ENCODE data around the gene ETS1.

Gene ETS1

DNA sequence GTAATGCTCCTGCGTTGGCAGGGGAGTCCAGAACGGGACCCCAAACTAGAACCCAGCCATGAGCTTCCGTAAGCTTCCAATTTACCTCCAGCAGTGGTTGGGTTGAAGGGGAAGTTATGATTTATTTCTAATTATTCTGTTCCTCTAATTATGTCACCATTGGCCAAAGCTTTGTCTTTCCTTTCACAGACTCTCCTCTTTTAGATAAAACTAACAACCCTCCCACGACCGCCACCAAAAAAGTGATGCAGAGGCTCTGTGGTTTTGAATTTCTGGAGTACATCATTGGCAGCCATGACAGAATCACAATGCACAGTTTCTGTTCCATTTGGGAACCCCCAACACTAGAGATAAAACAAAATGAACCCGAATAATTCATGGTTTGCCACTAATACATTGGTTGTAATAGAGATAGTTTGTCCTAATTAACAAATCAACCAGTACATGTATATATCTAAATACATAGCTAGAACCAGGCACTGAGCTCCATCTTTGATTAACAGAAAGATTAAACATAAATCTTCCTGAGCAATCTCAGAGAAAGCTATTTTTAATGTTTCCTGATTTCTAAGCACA, 64.3 kb downstream of the ETS1 start:
- TF ChIP-seq, protein P1, sequence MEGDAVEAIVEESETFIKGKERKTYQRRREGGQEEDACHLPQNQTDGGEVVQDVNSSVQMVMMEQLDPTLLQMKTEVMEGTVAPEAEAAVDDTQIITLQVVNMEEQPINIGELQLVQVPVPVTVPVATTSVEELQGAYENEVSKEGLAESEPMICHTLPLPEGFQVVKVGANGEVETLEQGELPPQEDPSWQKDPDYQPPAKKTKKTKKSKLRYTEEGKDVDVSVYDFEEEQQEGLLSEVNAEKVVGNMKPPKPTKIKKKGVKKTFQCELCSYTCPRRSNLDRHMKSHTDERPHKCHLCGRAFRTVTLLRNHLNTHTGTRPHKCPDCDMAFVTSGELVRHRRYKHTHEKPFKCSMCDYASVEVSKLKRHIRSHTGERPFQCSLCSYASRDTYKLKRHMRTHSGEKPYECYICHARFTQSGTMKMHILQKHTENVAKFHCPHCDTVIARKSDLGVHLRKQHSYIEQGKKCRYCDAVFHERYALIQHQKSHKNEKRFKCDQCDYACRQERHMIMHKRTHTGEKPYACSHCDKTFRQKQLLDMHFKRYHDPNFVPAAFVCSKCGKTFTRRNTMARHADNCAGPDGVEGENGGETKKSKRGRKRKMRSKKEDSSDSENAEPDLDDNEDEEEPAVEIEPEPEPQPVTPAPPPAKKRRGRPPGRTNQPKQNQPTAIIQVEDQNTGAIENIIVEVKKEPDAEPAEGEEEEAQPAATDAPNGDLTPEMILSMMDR (IDR thresholded peaks at IDR 0.05; ENCODE audit: control insufficient read depth, insufficient read depth, low read depth, low read length, missing control alignments) = no peak
- DNase-seq (ENCODE audit: low read depth) = no peak
- peak overlapping the region; percentile 45 for H3K4me3 ChIP-seq (ENCODE audit: control insufficient read depth, low read depth, low read length)

DNA sequence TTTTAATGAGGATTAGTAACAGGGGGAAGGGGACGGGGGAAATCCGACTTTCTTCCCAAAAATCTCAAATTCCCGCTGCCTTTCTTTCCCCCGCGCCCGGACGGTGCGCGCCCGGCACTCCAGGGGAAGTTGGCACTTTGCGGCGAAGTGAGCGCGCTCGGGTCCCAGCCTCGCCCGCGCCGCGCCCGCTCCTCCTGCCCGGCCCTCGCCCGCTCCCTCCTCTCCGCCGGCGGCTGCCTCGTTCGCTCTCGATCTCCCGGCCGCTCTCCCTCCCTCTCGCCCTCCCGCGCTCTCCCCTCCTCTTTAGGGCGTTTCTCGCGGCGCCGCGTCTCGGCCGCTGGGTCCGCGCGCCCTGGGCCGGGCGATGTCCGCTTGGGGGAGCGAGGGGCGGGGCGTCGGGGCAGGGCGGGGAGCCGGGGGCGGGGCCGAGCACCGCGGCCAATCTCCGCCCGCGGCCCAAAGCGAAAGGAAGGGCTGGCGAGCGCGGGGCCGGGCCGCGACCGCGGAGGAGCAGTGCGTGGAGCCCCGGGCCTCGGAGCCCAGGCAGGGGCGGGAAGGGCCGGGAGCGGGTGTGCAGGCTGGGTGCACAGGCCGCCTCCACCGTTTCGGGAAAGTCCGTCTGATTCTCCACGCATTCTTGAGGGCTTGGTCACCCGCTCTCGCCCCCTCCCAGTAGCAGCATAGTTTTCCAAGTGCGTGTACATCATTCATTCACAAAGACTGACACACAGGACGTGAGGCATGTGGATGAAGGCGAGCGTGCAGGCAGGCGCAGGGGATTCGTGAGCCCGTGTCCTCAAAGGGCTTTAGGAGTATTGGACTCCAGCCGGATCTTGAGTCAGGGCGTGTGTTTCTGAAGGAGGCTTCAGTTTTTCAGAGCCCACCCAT, 65.1 kb downstream of the ETS1 start:
- TF ChIP-seq, protein P1 (IDR thresholded peaks at IDR 0.05; ENCODE audit: control insufficient read depth, insufficient read depth, low read depth, low read length, missing control alignments) = no peak
- peak overlapping the region; percentile 97 for H3K4me3 ChIP-seq (ENCODE audit: control insufficient read depth, low read depth, low read length)
- peak; percentile 93 for DNase-seq (ENCODE audit: low read depth)

DNA sequence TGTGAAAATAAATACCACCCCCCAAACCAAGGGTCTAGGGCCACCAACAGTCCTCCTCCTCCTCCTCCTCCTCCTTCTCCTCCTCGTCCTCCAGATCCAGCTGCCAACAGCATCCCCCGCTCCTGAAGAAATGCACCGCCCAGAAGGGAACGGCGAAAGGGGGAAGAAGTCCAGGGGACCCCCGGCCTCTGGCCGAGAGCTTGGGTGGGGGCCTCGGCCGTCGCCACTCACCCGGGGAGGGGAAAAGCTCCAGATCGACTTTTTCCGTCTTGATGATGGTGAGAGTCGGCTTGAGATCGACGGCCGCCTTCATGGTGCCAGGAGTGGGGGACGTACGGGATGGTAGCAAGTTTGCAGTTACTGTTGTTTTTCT, 65.7 kb downstream of the ETS1 start:
- DNase-seq (ENCODE audit: low read depth) = no peak
- TF ChIP-seq, protein P1 (IDR thresholded peaks at IDR 0.05; ENCODE audit: control insufficient read depth, insufficient read depth, low read depth, low read length, missing control alignments) = no peak
- H3K4me3 ChIP-seq (ENCODE audit: control insufficient read depth, low read depth, low read length) = peak overlapping the region; percentile 97

DNA sequence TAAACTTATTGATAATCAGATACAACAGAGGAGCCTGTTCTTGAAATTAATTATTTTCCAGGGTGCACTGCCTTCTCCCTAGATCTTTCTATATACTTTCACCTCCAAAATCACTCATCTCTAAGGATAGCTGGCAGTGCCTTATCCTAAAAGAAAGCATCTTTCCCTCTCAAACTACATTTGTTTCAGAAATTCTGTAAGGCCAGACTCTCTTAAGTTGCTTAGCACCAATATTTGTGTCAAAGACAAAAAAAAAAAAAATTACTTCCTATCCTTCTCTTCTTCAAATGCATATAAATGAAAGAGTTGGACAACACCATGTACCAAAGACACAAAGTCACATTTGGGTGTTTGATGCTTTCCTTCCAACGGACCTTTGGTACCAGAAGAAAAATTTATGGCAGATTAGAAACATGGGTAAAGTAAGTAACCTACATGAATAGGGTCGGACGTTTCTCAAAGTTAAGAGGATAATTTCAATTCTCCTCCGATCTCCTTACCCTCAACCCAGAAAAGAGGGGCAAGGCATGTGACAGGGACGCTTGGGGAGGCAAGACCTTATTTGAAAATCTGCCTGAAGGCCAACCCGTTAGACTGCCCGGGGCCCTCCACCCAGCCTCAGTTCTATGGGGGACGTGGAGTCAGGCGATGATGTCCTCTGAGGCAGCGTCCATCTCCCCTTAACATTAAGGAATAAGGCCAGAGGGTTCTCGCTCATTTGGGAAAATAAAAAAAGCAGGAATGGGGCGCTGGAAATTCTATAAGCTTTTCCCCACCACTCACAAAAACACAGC, 66.3 kb downstream of the ETS1 start:
- peak overlapping the region; percentile 97 for H3K4me3 ChIP-seq (ENCODE audit: control insufficient read depth, low read depth, low read length)
- DNase-seq (ENCODE audit: low read depth) = no peak
- TF ChIP-seq, protein P1 (IDR thresholded peaks at IDR 0.05; ENCODE audit: control insufficient read depth, insufficient read depth, low read depth, low read length, missing control alignments) = no peak

DNA sequence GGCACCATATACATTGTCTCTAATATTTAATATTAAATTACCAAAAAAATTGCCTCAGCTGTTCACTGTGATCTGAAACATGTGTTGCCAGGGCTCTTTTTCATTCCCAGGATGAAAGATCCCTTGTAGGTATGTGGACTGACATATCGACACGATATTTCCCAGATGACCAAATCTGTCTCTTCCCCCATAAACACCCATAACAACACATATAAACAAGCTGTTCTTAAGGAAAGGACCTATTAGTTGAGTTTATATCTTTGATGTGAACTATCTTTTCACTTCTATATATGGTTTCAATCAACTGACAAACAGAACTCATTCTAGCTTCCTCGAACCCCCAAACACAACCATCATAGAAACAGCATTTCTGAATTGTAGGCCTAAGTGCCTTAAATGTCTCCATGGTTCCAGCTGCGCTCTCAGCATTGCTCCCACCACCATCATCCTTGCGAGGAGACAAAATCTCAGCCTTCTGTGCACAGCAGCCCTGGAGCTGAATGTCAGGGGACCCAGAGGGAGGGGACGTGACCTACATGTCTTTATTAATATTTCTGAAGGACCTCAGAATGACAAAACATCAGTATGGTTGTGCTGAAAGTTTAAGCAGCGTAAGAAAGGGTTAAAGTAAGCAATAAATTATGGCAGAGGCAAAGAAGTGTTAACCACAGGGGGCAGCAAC, 67.0 kb downstream of the ETS1 start:
- no peak for DNase-seq (ENCODE audit: low read depth)
- TF ChIP-seq, protein P1 (IDR thresholded peaks at IDR 0.05; ENCODE audit: control insufficient read depth, insufficient read depth, low read depth, low read length, missing control alignments) = no peak
- H3K4me3 ChIP-seq (ENCODE audit: control insufficient read depth, low read depth, low read length) = peak overlapping the region; percentile 97

DNA sequence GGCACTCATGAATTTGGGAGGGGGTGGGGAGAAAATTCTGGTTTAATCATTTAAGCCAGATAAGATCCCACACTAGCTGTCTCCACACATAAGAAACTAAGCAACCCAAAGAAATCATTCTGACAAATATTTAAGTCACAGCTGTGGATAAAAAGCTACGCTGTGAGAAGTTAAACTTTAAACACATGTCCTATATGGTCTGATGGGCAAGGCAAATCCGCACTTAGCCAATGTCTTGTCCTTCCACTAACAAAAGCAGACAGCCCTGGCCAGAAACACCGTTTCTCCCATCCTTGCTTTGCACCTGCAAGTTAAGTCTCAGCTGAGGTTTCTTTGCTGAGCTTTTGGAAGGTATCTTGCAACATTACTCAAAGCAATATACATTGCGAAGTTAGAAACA, 68.0 kb downstream of the ETS1 start:
- no peak for DNase-seq (ENCODE audit: low read depth)
- H3K4me3 ChIP-seq (ENCODE audit: control insufficient read depth, low read depth, low read length) = peak overlapping the region; percentile 97
- TF ChIP-seq, protein P1 (IDR thresholded peaks at IDR 0.05; ENCODE audit: control insufficient read depth, insufficient read depth, low read depth, low read length, missing control alignments) = no peak
